SK-N-SH (cell line): ENCODE results near the gene PDZRN4. TPM values are rescaled to one million over a fixed set of nuclear protein-coding genes. Genes with fewer than 3 reads are reported as not detected.

Experiments used
- CTCF ChIA-PET: fragments of 300-600, 350-600 bp; formaldehyde crosslinking; extraction: SDS; loops from one replicate; lab custom pipeline; 2021; lab: Yijun Ruan, JAX
- POLR2A ChIA-PET: fragments of 350-600 bp; sonication (Branson Sonifier 250); formaldehyde crosslinking; extraction: SDS; loops from one replicate; lab custom pipeline; 2020; ENCODE audit warnings: antibody characterized with exemption, inconsistent platforms; lab: Yijun Ruan, JAX
- DNase-seq: peaks from one replicate; pipeline ENCODE4 v3.0.0; 2012
- H2AFZ ChIP-seq: fragments of 200-600 bp; sonication (generic); 2 replicates; pipeline ENCODE4 v1.8.1; 2016; ENCODE audit warnings: antibody characterized with exemption, mild to moderate bottlenecking, low read depth
- H3F3A ChIP-seq: fragments of 200-600 bp; sonication (generic); replicated peaks from 2 replicates; pipeline ENCODE3; 2016; ENCODE audit warnings: antibody characterized with exemption, mild to moderate bottlenecking; ENCODE audit not compliant: insufficient read depth
- H3K27ac ChIP-seq, 2 experiments: fragments of 200-500 bp in 1 of 2; fragments of 200-600 bp in 1 of 2; sonication (Bioruptor generic) in 1 of 2; sonication (generic), shearing (Covaris generic) in 1 of 2; 2 replicates each; pipeline versions ENCODE4 v1.5.1 to v1.6.1; 2014 to 2016; ENCODE audit warnings: low read depth in 2 of 2, inconsistent platforms in 1 of 2, low read length in 1 of 2, mild to moderate bottlenecking in 1 of 2, mixed read lengths in 1 of 2
- H3K27me3 ChIP-seq: fragments of 200-600 bp; sonication (generic), shearing (Covaris generic); 2 replicates; pipeline ENCODE4 v1.6.1; 2016; ENCODE audit warnings: mixed run types; ENCODE audit not compliant: insufficient read depth
- H3K36me3 ChIP-seq, 2 experiments: fragments of 200-500 bp in 1 of 2; fragments of 200-600 bp in 1 of 2; sonication (Bioruptor generic) in 1 of 2; sonication (generic) in 1 of 2; replicated peaks in 1 of 2; 2 replicates each; pipeline versions ENCODE3 to v1.5.1; 2014 to 2016; ENCODE audit warnings: low read length in 1 of 2, mild to moderate bottlenecking in 1 of 2; ENCODE audit not compliant: insufficient read depth in 2 of 2, control insufficient read depth in 1 of 2
- H3K4me1 ChIP-seq, 2 experiments: fragments of 200-500 bp in 1 of 2; fragments of 200-600 bp in 1 of 2; sonication (Bioruptor generic) in 1 of 2; sonication (generic), shearing (Covaris generic) in 1 of 2; 2 replicates each; pipeline versions ENCODE4 v1.5.1 to v1.6.1; 2014 to 2016; ENCODE audit warnings: low read depth in 1 of 2, low read length in 1 of 2, mixed run types in 1 of 2; ENCODE audit not compliant: insufficient read depth in 2 of 2, control insufficient read depth in 1 of 2
- H3K4me2 ChIP-seq: fragments of 200-600 bp; sonication (generic), shearing (Covaris generic); 2 replicates; pipeline ENCODE4 v1.6.1; 2017; ENCODE audit warnings: mixed run types
- H3K4me3 ChIP-seq, 2 experiments: fragments of 200-500 bp in 1 of 2; fragments of 200-600 bp in 1 of 2; sonication (Bioruptor generic) in 1 of 2; sonication (generic), shearing (Covaris generic) in 1 of 2; 2 replicates each; pipeline versions ENCODE4 v1.5.1 to v1.8.1; 2014 to 2016; ENCODE audit warnings: low read depth in 2 of 2, inconsistent platforms in 1 of 2, low read length in 1 of 2, mild to moderate bottlenecking in 1 of 2, mixed read lengths in 1 of 2, moderate library complexity in 1 of 2
- H3K79me2 ChIP-seq: fragments of 200-600 bp; sonication (generic); 2 replicates; pipeline ENCODE4 v1.8.1; 2017; ENCODE audit warnings: mild to moderate bottlenecking; ENCODE audit not compliant: insufficient read depth
- H3K9ac ChIP-seq: fragments of 200-600 bp; sonication (generic); 2 replicates; pipeline ENCODE4 v1.6.1; 2017; ENCODE audit warnings: mixed run types
- H3K9me2 ChIP-seq: fragments of 200-600 bp; sonication (generic); 2 replicates; pipeline ENCODE4 v1.6.1; 2017; ENCODE audit warnings: mixed run types
- H3K9me3 ChIP-seq: fragments of 200-600 bp; sonication (generic); 2 replicates; pipeline ENCODE4 v1.6.1; 2017; ENCODE audit warnings: mixed run types, mild to moderate bottlenecking, moderate library complexity
- H4K20me1 ChIP-seq: fragments of 200-600 bp; sonication (generic); 2 replicates; pipeline ENCODE4 v1.6.1; 2017; ENCODE audit warnings: mild to moderate bottlenecking, mixed run types; ENCODE audit not compliant: insufficient read depth
- CHD2 ChIP-seq: fragments of 150-350 bp; IDR thresholded peaks from 2 replicates; pipeline ENCODE4 v1.6.1; 2018; ENCODE audit warnings: low read length; ENCODE audit not compliant: partially characterized antibody
- CTCF ChIP-seq: fragments of 200-600 bp; sonication (generic); IDR thresholded peaks from 2 replicates; pipeline ENCODE4 v1.6.1; 2017; ENCODE audit warnings: antibody characterized with exemption, mild to moderate bottlenecking, moderate library complexity
- FOSL2 ChIP-seq: IDR thresholded peaks from 2 replicates; pipeline ENCODE4 v1.4.0; 2012; ENCODE audit warnings: low read depth, mild to moderate bottlenecking, moderate library complexity, borderline replicate concordance
- GABPA ChIP-seq: IDR thresholded peaks from 2 replicates; pipeline ENCODE4 v1.4.0; 2012; ENCODE audit warnings: low read depth, mild to moderate bottlenecking
- JUND ChIP-seq: IDR thresholded peaks from 2 replicates; pipeline ENCODE4 v1.4.0; 2012
- MAX ChIP-seq: IDR thresholded peaks from 2 replicates; pipeline ENCODE4 v1.4.0; 2012; ENCODE audit warnings: low read depth
- MEF2A ChIP-seq: IDR thresholded peaks from 2 replicates; pipeline ENCODE4 v1.4.0; 2012; ENCODE audit warnings: low read depth, borderline replicate concordance
- POLR2AphosphoS5 ChIP-seq: IDR thresholded peaks from 2 replicates; pipeline ENCODE4 v1.6.1; 2012; ENCODE audit warnings: low read depth, low read length
- RAD21 ChIP-seq: IDR thresholded peaks from 2 replicates; pipeline ENCODE4 v1.6.1; 2012; ENCODE audit warnings: mild to moderate bottlenecking, low read length
- RCOR1 ChIP-seq: fragments of 150-350 bp; IDR thresholded peaks from 2 replicates; pipeline ENCODE4 v1.6.1; 2017; ENCODE audit warnings: antibody characterized with exemption, low read length
- RFX5 ChIP-seq: IDR thresholded peaks from 2 replicates; pipeline ENCODE4 v1.6.1; 2012; ENCODE audit warnings: mild to moderate bottlenecking, improper control_type of control experiment, low read length
- RXRA ChIP-seq: IDR thresholded peaks from 2 replicates; pipeline ENCODE4 v1.4.0; 2012; ENCODE audit warnings: low read depth, mild to moderate bottlenecking, borderline replicate concordance
- YY1 ChIP-seq: IDR thresholded peaks from 2 replicates; pipeline ENCODE4 v1.4.0; 2012; ENCODE audit warnings: low read depth, mild to moderate bottlenecking
- ZBTB33 ChIP-seq: IDR thresholded peaks from 2 replicates; pipeline ENCODE4 v1.4.0; 2012; ENCODE audit warnings: low read depth, borderline replicate concordance
- WGBS: methylation state at CpG from one replicate; pipeline ENCODE4 v1.1.6; 2017; ENCODE audit warnings: low lambda C conversion rate; 5-methylcytosine and 5-hydroxymethylcytosine counted together
- polyA plus RNA-seq, 3 experiments: library from polyadenylated mRNA; depleted of rRNA; stranded (reverse); fragments of >200 nt; gene quantifications; 2 replicates each; pipeline ENCODE4 v1.2.3, GENCODE V29; 2012

The PDZRN4 gene
- polyA plus RNA-seq, 1 of the 3 experiments (the other 2 are of a cell fraction): 0.02 TPM

GRCh38 chr12:41220931-41221330 is 32.8 kb downstream of the PDZRN4 start:
- DNase-seq: no peak
- Histone ChIP-seq H3K4me1 (no peaks in the 10 kb centered on the region), H3K27ac (no peak overlapping the region), H3K27me3 (no peaks in the 10 kb centered on the region), H3K4me3 (no peak overlapping the region), H3K36me3 (no peaks in the 10 kb centered on the region), H2AFZ (no peak overlapping the region), H3F3A (no peaks in the 10 kb centered on the region), H3K79me2 (no peaks in the 10 kb centered on the region), H3K9me2 (no peaks in the 10 kb centered on the region), H3K4me2 (no peak overlapping the region), H4K20me1 (no peaks in the 10 kb centered on the region)
- ChIA-PET CTCF (no interaction called here), POLR2A (no interaction called here)
- 73% methylated on average over 2 of the region's 2 CpGs for WGBS
- TF ChIP-seq FOSL2 (no peak), POLR2AphosphoS5 (no peak), CHD2 (no peak), MAX (no peak), CTCF (no peak), RXRA (no peak)
- TF ChIP-seq, all 33 proteins: peak for 0
- H3K9me3 ChIP-seq: no peaks in the 10 kb centered on the region
- H3K9ac ChIP-seq: no peak overlapping the region

- Histone ChIP-seq H3K9ac (no peak overlapping the region), H3F3A (no peaks in the 10 kb centered on the region), H3K4me1 (no peaks in the 10 kb centered on the region), H3K4me3 (no peak overlapping the region), H3K9me3 (no peaks in the 10 kb centered on the region), H3K9me2 (no peaks in the 10 kb centered on the region), H3K27ac (no peak overlapping the region), H3K4me2 (no peak overlapping the region), H3K79me2 (no peaks in the 10 kb centered on the region), H4K20me1 (no peaks in the 10 kb centered on the region), H2AFZ (no peak overlapping the region), H3K36me3 (no peaks in the 10 kb centered on the region), H3K27me3 (no peaks in the 10 kb centered on the region)
- ChIA-PET CTCF (no interaction called here), POLR2A (no interaction called here)
- TF ChIP-seq RCOR1 (no peak), RFX5 (no peak), CHD2 (no peak), GABPA (no peak), MEF2A (no peak), JUND (no peak), ZBTB33 (no peak), RAD21 (no peak), YY1 (no peak)
- 70% methylated on average over 4 of the region's 4 CpGs for WGBS
- no peak for DNase-seq
These were observed 33.4 kb downstream of the PDZRN4 start for GRCh38 chr12:41221491-41221890.
